ENCODE results near the gene NUDT14.
A peak's percentile ranks its signal among the peaks of the same experiment; 100 is the strongest.

Gene NUDT14

DNA sequence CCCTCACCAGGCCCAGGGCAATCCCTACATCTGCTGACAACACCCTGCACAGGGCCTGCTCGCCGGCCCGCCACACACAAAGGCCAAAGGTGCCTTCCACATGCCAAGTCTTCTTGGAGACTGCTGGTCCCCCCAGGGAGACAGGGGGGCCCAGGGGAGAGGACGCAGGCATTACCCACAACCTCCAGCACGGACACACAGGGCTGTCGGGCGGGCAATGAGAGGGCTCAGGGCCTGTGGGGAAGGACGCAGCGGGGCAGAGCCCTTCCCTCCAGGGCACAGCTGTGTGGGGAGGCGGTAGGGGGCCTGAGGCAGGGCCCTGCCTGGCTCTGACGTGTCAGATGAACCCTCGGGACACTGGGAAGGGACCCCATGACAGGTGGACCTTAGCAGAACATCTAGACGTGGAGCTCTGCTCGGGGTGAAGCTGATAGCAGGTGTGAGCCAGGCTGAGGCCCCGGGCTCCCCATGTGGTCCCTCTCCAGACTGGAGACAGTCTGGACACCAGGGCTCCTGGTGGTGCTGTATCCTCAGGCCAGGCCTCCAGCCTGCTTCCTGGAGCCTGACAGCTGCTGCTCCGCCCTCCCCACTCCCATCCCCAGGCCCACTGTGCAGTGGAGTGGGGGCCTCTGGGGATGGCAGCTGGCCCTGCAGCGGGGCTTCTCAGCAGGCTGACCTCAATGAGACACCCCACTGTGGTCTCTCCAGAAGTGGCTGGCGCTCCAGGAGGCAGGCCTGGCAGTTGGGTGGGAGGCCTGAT lies 31.6 kb upstream of the NUDT14 start:
- no peak for DNase-seq (ENCODE audit: extremely low read depth in 1 of 2, low read depth in 1 of 2)

DNA sequence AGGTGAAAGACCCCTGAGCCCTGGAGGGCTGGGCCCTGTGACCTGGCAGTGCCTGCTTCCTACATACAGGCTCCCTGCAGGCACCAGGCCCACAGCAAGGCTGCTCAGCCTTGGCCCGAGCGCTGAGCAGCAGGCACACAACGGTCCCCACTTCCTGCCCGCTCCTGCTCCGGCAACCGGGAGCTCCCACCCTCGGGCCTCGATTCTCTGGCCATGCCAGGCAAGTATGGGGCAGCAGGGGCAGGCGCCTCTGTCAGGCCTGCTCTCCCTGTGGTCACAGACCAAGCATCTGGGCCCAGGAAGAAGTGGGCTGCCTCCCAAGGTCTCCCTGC lies 30.6 kb upstream of the NUDT14 start:
- no peak for DNase-seq (ENCODE audit: extremely low read depth in 1 of 2, low read depth in 1 of 2)

DNA sequence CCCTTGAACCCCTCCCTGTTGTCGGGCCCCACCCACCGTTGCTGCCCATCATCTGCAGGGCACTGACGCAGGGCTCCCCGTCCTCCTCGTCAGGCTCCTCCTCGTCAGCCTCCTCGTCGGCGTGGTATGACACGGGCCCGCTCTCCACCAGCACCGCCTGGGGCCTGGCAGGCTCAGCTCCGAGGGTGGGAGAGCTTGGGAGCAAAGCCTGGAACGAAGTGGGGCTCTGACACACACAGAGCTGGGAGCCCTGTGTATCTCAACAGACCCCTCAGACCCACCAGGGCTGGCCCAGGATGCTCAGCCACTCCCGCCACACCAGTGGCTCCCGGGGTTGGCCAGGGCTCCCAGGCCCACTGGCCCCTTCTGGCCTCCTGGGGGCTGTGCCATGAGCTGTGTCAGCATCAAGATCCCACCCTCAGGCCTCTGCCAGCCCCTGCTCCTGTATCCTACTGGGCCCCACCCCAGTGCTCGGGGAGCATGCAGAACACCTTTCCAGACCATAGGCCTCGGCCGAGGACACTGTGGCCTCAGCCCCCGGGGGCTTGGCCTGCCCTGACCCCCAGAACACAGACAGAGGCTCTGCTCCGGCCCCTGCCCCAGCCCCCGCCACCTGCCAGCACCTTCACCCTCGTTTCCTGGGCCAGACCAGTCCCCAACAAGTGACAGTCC lies 30.1 kb upstream of the NUDT14 start:
- DNase-seq (ENCODE audit: extremely low read depth in 1 of 2, low read depth in 1 of 2), result no peak

DNA sequence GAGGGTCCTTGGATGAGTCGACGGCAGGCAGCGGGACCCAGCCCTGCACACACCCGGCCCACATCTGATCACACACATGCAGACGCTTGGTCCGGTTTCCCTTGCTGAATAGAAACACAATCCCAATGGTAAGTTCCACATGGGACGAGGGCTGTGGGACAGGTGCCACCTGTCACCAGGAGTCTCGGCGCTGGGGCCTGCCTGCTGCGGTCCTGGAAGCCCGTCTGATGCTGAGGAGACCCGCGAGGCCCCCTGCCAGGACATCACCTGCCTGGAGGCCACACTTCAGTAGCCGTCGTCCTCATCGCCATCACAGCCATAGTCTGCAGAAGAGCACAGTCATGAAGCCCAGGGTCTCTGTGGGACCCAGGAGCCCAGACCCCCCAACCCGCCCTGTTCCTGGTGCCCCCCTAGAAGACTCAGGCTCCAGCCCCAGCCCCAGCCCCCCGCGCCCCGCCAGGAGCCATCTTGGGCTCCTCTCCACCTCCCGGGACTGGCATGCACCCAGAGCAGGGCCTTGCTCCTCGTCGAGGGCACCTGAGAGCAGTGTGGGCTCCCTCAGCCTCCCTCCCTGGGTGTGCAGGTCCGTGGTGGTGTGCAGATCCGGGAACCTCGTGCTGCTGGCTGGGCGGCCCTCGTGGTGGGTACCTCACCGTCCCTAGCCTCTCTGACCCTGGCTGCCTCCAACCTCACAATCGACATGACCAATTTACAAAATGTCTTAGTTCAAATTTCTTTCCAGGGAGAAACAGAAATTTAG lies 29.3 kb upstream of the NUDT14 start:
- no peak for DNase-seq (ENCODE audit: extremely low read depth in 1 of 2, low read depth in 1 of 2)

DNA sequence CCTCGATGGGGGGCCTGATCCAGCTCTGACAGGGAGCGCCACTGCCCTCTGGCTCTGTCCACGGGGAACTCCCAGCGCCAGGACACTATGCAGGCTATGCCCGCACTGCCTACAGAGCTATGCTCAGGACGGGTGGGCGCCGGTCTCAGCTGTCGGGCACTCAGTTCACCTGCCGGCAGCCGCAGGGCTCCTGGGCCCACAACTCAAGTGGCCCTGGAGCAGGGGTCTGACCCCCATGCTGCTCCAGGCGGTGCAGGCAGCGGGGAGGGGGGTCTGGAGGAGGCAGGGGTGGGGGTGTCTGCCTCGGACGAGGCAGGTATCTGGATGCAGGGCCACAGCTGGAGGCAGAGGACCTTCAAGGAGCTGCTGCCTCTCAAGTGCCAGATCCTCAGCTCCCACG lies 28.5 kb upstream of the NUDT14 start:
- no peak for DNase-seq (ENCODE audit: extremely low read depth in 1 of 2, low read depth in 1 of 2)

DNA sequence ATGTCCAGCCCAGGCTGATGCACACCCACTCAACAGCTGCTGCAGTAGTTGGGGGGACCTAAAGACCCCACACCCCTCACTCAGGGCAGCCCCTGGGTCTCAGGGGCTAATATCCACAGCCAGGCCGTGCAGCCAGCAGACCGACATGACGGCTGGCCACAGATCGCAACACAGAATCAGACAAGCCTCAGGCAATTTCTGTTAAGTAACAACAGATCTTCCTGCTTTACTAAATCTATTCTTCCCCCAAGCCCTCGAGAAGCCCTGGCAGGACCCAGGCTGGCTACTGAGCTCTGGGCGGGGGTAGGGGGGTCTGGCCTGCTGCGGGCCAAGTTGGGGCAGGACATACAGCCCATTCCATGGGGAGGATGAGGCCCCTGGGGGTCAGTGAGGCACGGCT lies 28.0 kb upstream of the NUDT14 start:
- no peak for DNase-seq (ENCODE audit: extremely low read depth in 1 of 2, low read depth in 1 of 2)

DNA sequence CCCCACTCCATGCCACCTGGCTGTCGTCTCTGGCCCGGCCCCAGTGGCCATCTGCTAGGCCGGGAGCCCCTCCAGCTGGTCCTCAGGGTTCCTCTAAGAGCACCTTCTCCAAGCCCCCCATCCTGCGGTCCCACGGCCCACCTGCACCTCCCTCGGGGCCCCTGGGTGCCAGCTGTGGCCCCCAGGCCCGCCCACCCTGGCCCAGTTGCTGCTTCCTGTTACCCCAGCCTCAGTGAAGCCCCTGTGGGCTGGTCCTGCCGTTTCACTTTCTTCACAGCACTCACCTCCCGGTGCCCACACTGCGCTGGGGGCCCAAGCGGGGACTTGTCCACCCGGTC lies 27.6 kb upstream of the NUDT14 start:
- no peak for DNase-seq (ENCODE audit: extremely low read depth in 1 of 2, low read depth in 1 of 2)

DNA sequence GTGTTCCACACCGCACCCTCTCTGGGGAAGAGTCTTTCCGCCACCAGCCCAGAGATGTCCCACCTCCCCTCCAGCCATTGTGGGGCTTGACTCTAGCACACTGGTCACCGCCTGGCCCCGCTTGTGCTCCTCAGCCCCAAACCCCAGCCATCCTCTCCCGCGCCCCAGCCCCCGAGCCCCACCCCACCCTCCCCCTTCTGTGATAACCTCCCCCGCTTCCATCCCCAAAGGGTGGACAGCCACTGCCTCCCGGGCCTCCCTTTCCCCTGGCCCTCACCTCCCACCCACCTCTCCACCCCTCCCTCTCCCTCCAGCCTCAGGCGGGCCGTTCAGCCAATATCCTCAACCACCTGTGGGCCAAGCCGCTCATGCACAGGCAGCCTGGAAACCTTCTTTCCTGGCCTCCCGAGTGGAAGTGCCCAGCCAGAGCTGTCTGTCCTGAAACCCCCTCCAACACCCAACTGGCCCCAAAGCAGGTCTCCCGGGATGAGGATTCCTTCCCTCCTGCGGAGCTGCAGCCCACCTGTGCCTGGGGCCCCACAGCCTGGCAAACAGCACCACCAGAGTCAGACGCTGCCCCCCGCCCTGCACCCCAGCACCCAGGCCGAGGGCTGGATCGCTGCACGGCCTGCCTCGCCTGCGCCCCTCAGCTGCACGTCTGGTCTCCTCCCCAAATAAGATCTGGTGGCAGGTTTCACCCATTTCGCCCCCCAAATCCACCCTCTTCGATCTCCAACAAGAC lies 27.1 kb upstream of the NUDT14 start:
- no peak for DNase-seq (ENCODE audit: extremely low read depth in 1 of 2, low read depth in 1 of 2)

DNA sequence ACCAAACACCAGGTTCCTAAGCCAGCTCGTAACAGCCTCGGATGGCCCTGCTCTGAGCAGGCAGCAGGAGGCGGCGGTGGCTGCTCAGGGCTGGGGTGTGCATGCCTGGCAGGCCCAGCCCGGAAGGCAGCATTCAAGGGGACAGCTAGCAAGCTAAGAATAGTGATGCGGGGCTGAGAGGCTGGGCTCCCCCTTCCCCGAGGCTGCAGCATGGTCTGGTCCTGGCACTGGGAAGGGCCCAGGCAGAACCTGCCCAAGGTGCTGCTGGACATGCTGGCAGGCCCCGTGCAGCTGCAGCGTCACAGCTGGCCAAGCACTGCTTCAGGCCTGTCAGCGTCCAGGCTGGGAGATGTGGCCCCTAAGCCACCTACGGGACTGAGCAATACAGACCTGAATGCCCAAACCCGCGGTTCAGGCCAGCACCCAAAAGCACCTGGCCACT lies 26.4 kb upstream of the NUDT14 start:
- no peak for DNase-seq (ENCODE audit: extremely low read depth in 1 of 2, low read depth in 1 of 2)

DNA sequence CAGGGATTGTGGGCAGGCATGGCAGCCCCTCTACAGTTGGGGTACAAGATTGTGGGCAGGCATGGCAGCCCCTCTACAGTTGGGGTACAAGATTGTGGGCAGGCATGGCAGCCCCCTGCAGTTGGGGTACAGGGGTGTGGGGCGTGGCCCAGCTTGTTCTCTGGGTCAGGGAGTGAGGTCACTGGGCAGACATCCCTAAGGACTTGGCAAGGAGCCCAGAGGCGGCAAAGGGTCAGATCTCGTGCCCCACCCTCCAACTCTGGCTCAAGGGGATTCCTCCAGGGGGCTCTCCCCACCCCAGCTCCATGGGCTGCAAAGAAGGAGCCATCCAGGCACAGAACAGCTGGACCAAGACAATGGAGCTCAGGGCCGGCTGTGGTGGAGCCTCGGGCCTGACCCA lies 25.8 kb upstream of the NUDT14 start:
- no peak for DNase-seq (ENCODE audit: extremely low read depth in 1 of 2, low read depth in 1 of 2)

DNA sequence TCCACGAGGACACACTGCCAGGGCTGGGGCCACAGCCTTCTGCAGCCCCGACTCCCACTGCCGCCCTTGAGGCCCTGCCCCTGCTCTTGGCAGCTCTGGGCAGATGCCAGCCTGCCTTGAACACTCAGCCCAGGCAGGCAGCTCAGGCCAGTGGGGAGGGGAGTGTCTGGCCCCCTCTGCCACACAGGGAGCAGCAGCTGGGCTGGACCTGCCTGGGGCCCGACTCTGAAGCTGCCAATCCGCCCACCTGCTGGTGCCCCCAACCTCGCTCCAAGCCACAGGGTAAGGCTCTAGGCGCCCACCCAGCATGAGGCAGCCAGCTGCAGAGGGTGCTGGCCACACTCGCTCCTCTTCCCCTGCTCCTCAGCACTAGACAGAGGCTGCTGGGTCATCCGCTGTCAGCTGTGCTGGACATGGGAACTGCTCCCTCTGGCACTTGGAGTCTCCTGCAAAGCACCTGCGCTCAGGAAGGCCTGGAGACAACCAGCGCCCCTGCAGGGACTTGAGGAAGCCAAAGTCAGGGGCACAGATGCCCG lies 24.6 kb upstream of the NUDT14 start:
- no peak for DNase-seq (ENCODE audit: extremely low read depth in 1 of 2, low read depth in 1 of 2)

DNA sequence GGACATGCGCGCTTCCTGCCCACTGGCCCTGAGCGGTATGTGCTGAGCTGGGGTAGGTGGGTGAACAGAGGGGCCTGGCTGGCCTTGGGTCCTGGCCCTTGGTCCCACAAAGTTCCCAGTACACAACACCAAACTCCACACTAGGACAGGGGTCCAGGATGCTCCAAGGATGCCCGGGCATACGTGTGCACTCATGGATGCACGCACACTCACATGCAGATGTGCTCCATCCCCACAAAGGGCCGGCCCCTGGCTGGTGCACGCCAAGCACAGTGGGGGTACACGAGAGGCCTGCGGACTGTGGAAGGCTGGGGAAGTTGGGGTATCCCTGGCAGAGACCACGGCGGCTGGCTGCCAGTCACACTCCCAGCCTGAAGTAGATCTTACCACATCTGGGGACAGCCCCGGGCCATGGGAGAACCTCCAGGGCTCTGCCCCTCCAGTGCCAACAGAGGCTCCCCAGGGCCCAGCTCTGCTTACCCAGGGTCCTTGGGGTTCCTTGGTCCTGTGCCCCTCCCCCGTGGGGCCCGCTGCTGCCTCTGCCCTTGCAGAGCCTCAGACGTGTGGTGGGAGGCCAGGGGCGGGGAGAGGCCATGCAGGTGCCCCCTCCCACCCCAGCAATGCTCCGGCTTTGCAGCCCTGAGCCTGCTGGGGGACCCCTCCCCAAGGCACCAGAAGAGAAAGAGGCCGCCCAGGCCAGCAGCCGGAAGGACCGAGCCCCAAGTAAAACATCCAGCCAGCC lies 24.0 kb upstream of the NUDT14 start:
- no peak for DNase-seq (ENCODE audit: extremely low read depth in 1 of 2, low read depth in 1 of 2)

DNA sequence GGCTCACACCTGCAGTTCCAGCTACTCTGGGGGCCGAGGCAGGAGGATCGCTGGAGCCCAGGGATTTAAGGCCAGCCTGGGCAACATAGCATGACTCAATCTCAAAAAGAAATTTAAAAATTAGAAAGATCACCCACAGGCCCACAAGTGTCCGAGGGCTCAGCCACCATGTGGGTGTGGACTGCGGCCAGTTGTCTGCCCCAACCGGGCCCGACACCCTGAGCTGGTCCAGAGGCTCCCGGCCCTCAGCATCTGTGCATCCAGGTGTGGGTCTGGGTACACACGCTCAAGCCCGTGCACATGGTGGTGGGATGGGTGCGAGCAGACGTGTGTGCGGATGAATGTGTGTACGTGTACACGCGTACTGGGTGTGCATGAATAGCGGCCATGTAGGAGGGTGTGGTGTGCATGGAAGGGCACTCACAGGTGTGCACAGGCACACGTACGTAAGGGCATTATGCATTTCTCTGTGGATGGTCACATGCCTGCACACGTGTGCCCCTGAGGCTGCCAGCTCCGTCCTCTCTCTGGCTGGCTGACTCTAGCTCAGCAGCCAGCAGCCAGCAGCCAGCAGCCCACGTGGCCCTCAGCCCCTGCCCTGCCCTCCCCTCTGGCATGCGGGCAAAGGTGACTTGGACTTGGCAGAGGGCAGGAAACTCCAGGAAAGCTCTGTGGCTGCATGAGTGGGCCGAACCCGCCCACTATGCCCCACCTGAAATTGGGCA lies 23.3 kb upstream of the NUDT14 start:
- no peak for DNase-seq (ENCODE audit: extremely low read depth in 1 of 2, low read depth in 1 of 2)

DNA sequence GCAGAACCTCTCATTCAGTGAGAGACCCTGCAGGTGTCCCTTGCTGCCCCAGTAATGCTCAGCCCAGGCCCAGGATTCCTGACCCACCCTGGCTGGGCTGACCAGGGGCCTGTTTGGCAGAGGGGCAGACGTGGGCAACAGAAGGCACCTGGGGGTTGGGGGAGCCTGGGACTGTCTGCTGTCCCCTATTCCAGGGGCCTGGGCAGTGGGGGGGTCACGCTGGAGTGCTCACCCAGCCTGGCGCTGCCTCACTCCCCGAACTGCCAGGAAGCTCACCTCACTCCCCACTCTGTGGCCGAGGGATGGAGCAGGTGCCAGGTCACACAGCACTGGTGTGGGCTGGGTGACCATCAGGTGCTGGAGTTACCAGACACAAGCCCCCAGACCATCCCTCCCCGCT lies 22.6 kb upstream of the NUDT14 start:
- DNase-seq (ENCODE audit: extremely low read depth in 1 of 2, low read depth in 1 of 2), result no peak

DNA sequence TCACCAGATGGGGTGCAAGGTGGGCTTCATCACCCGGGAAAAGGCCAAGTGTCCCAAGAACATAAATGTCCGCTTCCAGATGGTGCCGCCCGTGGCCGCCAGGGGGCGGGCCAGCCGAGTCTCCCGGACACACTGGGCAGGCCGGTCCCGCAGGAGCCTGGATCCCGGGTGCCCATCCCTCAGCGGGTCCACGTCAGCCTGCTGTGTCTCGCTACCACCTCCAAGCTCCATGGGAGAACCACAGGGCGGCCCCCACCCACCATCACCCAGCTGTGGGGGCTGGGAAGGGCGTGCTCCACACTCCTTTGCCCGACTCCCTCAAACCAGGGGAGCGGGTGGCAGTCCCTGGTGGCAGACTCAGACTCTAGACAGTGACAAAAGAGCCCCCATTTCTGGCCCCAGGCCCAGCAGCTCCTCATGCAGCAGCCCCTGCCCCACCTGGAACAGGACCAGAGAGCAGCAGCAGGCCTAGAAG lies 22.0 kb upstream of the NUDT14 start:
- DNase-seq (ENCODE audit: extremely low read depth in 1 of 2, low read depth in 1 of 2), result peak in 1 of 2 donors; percentile 27

DNA sequence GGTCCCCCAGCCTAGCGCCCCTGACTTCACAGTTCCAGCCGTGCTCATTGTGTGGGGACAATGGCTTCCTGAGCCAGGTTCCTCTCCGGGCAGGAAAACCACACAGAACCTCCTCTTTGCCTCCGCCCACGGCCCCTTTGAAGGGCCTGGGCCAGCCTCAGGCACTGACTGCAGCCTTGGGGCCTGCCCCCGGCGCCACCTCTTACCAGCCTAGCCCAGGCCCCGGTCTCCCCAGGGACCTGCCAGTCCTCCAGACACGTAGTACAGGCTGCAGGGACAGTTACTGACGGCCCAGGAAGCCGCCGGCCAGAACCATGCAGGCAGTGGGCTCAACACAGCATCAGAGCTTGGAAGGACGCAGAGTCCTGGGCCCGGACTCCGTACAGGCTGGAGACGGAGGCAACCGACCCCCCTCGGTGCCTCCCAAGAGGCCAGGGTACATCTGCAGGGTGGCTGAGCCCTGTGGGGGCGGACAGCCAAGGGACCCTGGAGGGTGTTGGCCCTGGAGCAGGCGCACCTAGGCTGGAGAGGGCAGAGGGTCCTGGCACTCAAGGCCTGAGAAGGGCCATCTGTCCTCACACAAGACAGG lies 20.9 kb upstream of the NUDT14 start:
- DNase-seq (ENCODE audit: extremely low read depth in 1 of 2, low read depth in 1 of 2), result peak in 1 of 2 donors; percentile 33

DNA sequence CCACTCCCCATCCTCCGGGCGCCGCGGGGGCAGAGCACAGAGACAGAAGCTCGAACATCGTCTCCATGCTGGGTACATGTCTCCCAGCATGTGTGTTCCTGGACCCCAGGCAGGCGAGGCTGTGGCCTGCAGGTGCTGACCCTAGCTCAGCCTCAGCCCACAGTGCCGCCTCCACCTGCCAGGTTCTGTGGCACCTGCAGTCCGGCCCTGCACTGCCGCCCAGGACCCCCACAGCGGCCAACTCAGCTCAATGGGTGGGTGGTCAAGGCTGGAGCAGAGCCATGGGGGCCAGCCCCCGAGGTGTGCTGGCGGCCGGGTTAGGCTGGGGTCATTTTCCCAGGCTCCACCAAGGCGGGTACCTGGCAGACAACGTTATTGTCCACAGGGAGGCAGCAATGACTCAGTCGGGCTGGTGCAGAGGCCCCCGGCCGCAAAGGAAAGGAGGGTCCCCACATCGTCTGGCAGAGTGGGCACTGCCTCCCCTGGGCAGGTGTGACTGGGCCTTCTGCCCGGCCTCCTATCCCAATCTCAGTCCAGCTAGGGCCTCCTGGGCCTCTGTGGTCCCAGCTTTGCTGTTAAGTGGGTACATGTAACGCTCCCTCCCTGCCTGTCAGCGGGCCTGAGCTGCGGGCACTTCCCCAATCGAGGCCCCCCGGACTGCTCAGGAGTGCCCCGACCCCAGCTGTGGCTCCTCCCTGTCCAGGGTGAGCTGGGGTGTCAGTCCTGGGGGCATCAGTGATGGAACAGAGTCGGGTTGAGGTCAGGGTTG lies 20.2 kb upstream of the NUDT14 start:
- no peak for DNase-seq (ENCODE audit: extremely low read depth in 1 of 2, low read depth in 1 of 2)

DNA sequence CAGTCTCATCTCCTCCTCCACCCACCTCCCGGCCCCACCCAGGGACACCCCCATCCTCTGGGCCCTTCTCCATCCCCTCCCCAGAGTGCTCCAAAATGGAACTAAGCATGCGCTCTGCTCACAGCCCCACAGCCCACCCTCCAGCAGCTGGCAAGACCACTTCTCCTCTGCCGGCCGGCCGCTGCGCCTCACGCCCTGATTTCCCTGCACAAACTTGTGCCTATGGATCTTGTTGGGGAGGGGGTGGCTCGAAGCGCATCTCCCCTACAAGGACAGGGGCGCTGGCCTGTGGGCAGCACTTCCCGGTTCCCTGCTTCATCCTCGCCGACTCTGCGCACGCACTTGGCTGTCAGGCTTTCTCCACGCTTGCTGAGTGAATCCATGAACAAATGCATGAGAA lies 19.5 kb upstream of the NUDT14 start:
- DNase-seq (ENCODE audit: extremely low read depth in 1 of 2, low read depth in 1 of 2), result no peak

DNA sequence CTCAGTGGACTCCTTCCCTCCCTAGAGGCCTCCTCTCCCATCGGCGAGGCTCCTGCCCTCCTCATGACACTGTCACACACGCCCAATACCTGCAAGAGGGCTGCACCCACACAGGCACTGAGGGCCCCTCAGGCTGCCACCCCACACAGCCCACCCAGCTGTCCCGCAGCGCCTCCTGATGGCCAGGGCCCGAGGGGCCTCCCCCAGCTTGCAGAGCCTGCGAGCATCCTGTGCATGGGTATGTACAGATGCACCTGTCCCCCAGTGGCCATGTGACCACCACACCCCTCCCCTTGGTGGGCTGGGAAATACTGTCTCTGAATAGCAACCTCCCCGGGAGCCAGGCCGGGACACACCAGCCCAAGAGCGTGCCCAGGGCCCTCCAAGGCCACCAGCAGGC lies 19.0 kb upstream of the NUDT14 start:
- DNase-seq (ENCODE audit: extremely low read depth in 1 of 2, low read depth in 1 of 2), result no peak
